Transverse colon (tissue), 4 donors: ENCODE results near the gene RASL12. TPM values are rescaled to one million over a fixed set of nuclear protein-coding genes. Genes with fewer than 3 reads are reported as not detected.

Experiments used
- DNase-seq: peaks from one replicate; pipeline ENCODE4 v3.0.0-alpha.2; 2019
- H3K27ac ChIP-seq, 4 donors: fragments of 200-600 bp; sonication (generic); 2 replicates each; pipeline ENCODE4 v1.5.1; 2016 to 2018; ENCODE audit warnings: inconsistent platforms in 4 of 4
- H3K27me3 ChIP-seq: fragments of 200-600 bp; sonication (generic); 2 replicates; pipeline ENCODE4 v1.5.1; 2017; ENCODE audit warnings: inconsistent platforms
- H3K36me3 ChIP-seq, 4 donors: fragments of 200-600 bp; sonication (generic); 2 replicates each; pipeline ENCODE4 v1.5.1; 2017 to 2019; ENCODE audit warnings: inconsistent platforms in 4 of 4
- H3K4me1 ChIP-seq, 4 donors: fragments of 200-600 bp; sonication (generic); 2 replicates each; pipeline ENCODE4 v1.5.1; 2017 to 2020; ENCODE audit warnings: inconsistent platforms in 4 of 4
- H3K4me3 ChIP-seq, 4 donors: fragments of 200-600 bp; sonication (generic); 1 replicate in 1 of 4; 2 replicates in 3 of 4; pipeline versions ENCODE4 v1.5.1 to v1.6.1; 2017 to 2019; ENCODE audit warnings: inconsistent platforms in 4 of 4
- H3K9me3 ChIP-seq, 2 donors: fragments of 200-600 bp; sonication (generic); 2 replicates each; pipeline ENCODE4 v1.5.1; 2017 to 2019; ENCODE audit warnings: inconsistent platforms in 2 of 2
- EP300 ChIP-seq: sonication (generic); formaldehyde crosslinking; IDR thresholded peaks from one replicate; pipeline ENCODE4 v1.6.1; 2017; ENCODE audit warnings: antibody characterized with exemption, low read depth
- POLR2A ChIP-seq: fragments of 450-650 bp; IDR thresholded peaks from one replicate; pipeline ENCODE4 v1.6.1; 2016; ENCODE audit warnings: antibody characterized with exemption, mild to moderate bottlenecking, moderate library complexity
- POLR2AphosphoS5 ChIP-seq, 3 donors: sonication (generic); formaldehyde crosslinking; IDR thresholded peaks; one replicate each; pipeline ENCODE4 v1.6.1; 2016; ENCODE audit warnings: antibody characterized with exemption in 3 of 3
- WGBS, 2 donors: methylation state at CpG; one replicate each; pipeline ENCODE4 v1.1.5; 2018; ENCODE audit warnings: low coverage in 1 of 2; 5-methylcytosine and 5-hydroxymethylcytosine counted together
- in situ Hi-C, 4 donors: fragments of 200-750 bp; cut with MboI; loops; one replicate each; pipeline versions ENCODE4 v1.15.0 to v1.15.1; 2017; ENCODE audit warnings: low sequenced_read_pairs in 3 of 4, low pct_ligation_motif_present in 1 of 4, low pct_unique_long_range_greater_than_20kb in 1 of 4
- intact Hi-C: fragments of 100-400 bp; cut with DNase I; formaldehyde crosslinking; loops from one replicate; pipeline ENCODE4 v1.15.1; 2023; ENCODE audit warnings: low total_unique reads
- total RNA-seq, 4 donors: library from RNA; depleted of rRNA; stranded (reverse); fragments of >200 nt; gene quantifications; one replicate each; pipeline ENCODE4 v1.1.0, GENCODE V29; 2016
- TF ChIP-seq, protein P1 (sequence below), 5 experiments: fragments of 200-600 bp in 3 of 5; fragments of 450-650 bp in 2 of 5; sonication (generic) in 3 of 5; IDR thresholded peaks; 1 replicate in 2 of 5; 2 replicates in 3 of 5; pipeline ENCODE4 v1.5.1; 2016 to 2017; ENCODE audit warnings: antibody characterized with exemption in 5 of 5, inconsistent platforms in 3 of 5, mild to moderate bottlenecking in 2 of 5, moderate library complexity in 1 of 5

RASL12 gene
- total RNA-seq, 4 donors from 2014 or later: 13.9 to 46.8 (median 16.4) TPM

DNA sequence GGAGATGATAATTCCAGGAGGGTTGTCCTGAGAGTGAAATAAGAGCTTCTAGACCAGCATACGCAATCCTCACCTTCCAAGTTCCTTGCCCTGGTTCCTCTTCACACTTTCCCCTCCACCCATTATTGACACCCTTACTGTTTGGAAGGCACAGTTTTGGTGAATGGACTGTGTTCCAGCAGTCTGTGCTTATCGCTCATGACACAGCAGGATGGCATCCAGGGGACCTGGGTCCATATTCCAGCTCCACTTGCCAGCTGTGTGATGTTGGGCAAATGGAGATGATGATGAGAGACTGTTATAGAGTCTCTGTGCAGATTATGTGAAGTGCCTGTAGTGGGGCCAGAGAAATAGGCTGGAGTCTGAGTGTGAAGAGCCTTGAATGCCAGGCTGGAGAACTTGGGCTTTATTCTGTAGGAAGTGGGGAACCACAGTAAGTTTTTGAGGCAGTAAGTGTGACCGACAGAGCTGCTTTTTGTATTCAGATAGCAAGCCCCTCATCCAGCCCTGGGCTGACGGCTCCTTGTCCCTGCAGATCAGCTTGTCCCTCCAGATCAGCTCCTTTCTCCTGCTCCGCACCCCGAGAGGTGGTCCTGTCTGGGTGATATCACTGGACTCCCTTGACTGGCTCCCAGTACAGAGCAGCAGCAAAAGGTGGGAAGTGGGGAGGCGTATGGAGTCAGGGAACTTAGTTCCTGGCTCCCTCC, 16.9 kb upstream of the RASL12 start:
- Histone ChIP-seq H3K4me3 (no peak overlapping the region), H3K9me3 (no peaks in the 10 kb centered on the region), H3K27ac (peak overlapping the region in 1 of 4 donors; percentile 23), H3K4me1 (peaks cover 34 to 59% (median 49%) of the 10 kb centered on the region in 4 donors), H3K27me3 (no peaks in the 10 kb centered on the region), H3K36me3 (no peaks in the 10 kb centered on the region)
- in situ Hi-C loops (loop anchor here in 1 of 4 donors (10.0 kb wide), 1 partner anchor 50 kb away; no protein-coding TSS in a partner anchor), intact Hi-C loops (no loop called here)
- TF ChIP-seq EP300 (no peak), POLR2A (no peak), POLR2AphosphoS5 (IDR thresholded peaks at IDR 0.05) (no peak)
- TF ChIP-seq, protein P1, sequence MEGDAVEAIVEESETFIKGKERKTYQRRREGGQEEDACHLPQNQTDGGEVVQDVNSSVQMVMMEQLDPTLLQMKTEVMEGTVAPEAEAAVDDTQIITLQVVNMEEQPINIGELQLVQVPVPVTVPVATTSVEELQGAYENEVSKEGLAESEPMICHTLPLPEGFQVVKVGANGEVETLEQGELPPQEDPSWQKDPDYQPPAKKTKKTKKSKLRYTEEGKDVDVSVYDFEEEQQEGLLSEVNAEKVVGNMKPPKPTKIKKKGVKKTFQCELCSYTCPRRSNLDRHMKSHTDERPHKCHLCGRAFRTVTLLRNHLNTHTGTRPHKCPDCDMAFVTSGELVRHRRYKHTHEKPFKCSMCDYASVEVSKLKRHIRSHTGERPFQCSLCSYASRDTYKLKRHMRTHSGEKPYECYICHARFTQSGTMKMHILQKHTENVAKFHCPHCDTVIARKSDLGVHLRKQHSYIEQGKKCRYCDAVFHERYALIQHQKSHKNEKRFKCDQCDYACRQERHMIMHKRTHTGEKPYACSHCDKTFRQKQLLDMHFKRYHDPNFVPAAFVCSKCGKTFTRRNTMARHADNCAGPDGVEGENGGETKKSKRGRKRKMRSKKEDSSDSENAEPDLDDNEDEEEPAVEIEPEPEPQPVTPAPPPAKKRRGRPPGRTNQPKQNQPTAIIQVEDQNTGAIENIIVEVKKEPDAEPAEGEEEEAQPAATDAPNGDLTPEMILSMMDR (IDR thresholded peaks at IDR 0.05): no peak
- DNase-seq: no peak
- WGBS, 2 donors: 81% methylated on average over 7 of the region's 7 CpGs; no CpG with 5 or more reads in 1 of the 2 donors

DNA sequence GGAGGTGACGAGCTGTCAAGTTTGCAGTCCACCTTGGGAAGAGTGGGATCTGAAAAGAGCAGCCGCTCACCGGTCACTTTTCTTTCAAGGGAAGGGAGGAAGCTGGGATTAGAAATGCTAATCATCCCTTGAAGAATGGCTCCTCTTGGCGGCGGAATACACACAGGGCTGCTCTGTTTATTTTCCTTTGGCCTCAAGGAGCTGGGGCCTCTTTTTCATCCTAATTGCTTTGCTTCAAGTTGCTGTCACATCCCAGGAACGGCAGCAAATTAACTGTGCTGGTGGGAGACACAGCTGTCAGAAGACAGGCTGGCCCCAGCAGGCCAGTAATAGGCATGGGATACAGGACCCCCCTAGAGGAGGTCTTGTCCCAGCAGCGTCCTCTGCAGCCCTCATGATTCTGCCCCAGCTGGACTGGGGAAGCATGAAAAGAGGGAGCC, 15.5 kb upstream of the RASL12 start:
- intact Hi-C loops: no loop called here
- Histone ChIP-seq H3K4me3 (no peak overlapping the region), H3K9me3 (no peaks in the 10 kb centered on the region), H3K4me1 (peaks cover 21 to 50% (median 36%) of the 10 kb centered on the region in 4 donors), H3K36me3 (no peaks in the 10 kb centered on the region), H3K27ac (peak overlapping the region; percentile 19 to 56 (median 42)), H3K27me3 (no peaks in the 10 kb centered on the region)
- 48 to 72% methylated on average over 5 to 7 of the region's 7 CpGs for WGBS, 2 donors
- no peak for DNase-seq
- in situ Hi-C loops: loop anchor here in 1 of 4 donors (10.0 kb wide), 1 partner anchor 48 kb away; no protein-coding TSS in a partner anchor
- TF ChIP-seq, protein P1 (IDR thresholded peaks at IDR 0.05): peak in 3 of 5 experiments; percentile 12 to 18 (median 12)
- no peak for TF ChIP-seq EP300

DNA sequence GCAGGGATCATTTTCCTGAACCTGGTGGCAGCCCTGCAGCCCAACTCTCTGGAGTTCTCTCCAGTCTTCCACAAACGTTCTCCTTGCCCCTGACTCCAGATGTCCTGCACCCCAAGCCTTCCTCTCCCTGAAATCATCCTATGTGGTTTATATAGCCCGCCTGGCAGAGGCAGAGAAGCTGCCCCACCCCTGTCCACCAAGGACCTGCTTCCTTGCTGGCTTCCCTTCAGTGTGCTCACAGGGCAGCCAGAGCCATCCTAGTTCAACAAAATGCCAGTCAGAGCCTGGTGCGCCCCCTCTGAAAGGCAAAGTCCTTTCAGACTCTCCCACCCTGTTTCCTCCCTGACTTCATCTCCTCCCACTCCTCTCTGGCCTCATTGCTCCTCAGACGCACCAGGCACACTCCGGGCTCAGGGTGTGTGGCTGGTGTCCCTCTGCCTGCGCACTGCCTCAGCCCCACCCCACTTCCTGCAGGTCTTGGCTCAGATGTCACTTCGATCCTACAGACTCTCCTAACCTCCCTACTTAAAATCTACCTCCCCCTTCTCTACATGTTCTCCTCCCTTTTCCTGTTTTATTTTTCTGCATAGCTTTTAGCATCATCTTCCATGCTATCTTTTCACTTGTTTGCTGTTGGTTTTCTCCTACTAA, 14.6 kb upstream of the RASL12 start:
- Histone ChIP-seq H3K4me3 (no peak overlapping the region), H3K9me3 (no peaks in the 10 kb centered on the region), H3K27ac (peak overlapping the region; percentile 35 to 56 (median 42)), H3K27me3 (no peaks in the 10 kb centered on the region), H3K4me1 (peaks cover 12 to 48% (median 36%) of the 10 kb centered on the region in 4 donors), H3K36me3 (no peaks in the 10 kb centered on the region)
- intact Hi-C loops: no loop called here
- TF ChIP-seq POLR2AphosphoS5 (IDR thresholded peaks at IDR 0.05) (peak in 2 of 3 donors; percentile 21 to 50), POLR2A (peak; percentile 39), EP300 (no peak)
- TF ChIP-seq, protein P1 (IDR thresholded peaks at IDR 0.05): no peak
- in situ Hi-C loops: loop anchor here in 1 of 4 donors (10.0 kb wide), 1 partner anchor 48 kb away; no protein-coding TSS in a partner anchor
- WGBS, 2 donors: 2 to 12% methylated on average over 6 to 7 of the region's 7 CpGs
- peak; percentile 69 for DNase-seq

DNA sequence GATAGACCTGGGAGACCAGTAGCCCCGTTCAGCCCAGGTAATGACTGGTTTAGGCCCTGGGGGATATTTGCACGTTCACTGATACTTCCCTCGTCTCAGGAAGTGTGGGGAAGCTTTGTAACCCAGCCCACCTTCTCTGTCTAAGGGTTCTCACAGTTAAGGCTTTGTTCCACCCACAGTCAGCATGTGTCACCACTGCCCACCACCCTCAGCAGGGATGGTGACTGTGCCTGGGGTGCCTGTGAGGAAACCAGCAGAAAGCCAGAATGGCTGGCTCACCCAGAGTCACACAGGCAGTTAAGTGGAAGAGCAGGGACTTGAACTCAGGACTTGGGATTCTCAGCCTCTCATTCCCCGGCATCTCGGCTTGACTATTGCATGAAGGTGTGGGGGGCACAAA, 14.0 kb upstream of the RASL12 start:
- DNase-seq: no peak
- no peaks in the 10 kb centered on the region for H3K27me3 ChIP-seq
- H3K27ac ChIP-seq: peak overlapping the region; percentile 3 to 56 (median 38)
- in situ Hi-C loops: loop anchor here in 1 of 4 donors (10.0 kb wide), 1 partner anchor 47 kb away; no protein-coding TSS in a partner anchor
- H3K36me3 ChIP-seq: no peaks in the 10 kb centered on the region
- no peaks in the 10 kb centered on the region for H3K9me3 ChIP-seq
- no peak overlapping the region for H3K4me3 ChIP-seq
- intact Hi-C loops: no loop called here
- 81% methylated on average over 5 of the region's 5 CpGs; no CpG with 5 or more reads in 1 of the 2 donors for WGBS, 2 donors
- TF ChIP-seq POLR2AphosphoS5 (IDR thresholded peaks at IDR 0.05) (no peak), POLR2A (no peak), EP300 (no peak)
- TF ChIP-seq, protein P1 (IDR thresholded peaks at IDR 0.05): no peak
- H3K4me1 ChIP-seq: peaks cover 8 to 41% (median 31%) of the 10 kb centered on the region in 4 donors
